ENCODE results near the gene GCSH. TPM values are rescaled to one million over a fixed set of nuclear protein-coding genes. Genes with fewer than 3 reads are reported as not detected.

GCSH gene
- total and polyA plus RNA-seq, 4 donors: 34.6 to 132 (median 55.0) TPM

- TF ChIP-seq CTCF (IDR thresholded peaks at IDR 0.05; ENCODE audit: low read depth, low read length, missing input control): no peak
- TF ChIP-seq GABPA (IDR thresholded peaks at IDR 0.05 in 1 of 2, conservative IDR thresholded peaks at IDR 0.05 in 1 of 2): no peak
- no peak for TF ChIP-seq FOXA2 (IDR thresholded peaks at IDR 0.05)
Observed at GRCh38 chr16:81053761-81054160, 42.4 kb downstream of the GCSH start (continued).

- Histone ChIP-seq H3K27ac (ENCODE audit: low read depth in 1 of 2, low read length in 2 of 2) (no peak overlapping the region), H3K9me3 (ENCODE audit: control insufficient read depth in 4 of 4, low read length in 3 of 4) (no peaks in the 10 kb centered on the region), H3K9ac (ENCODE audit: low read depth in 1 of 2, low read length in 2 of 2) (no peak overlapping the region), H3K4me1 (ENCODE audit: control insufficient read depth in 4 of 4, insufficient read depth in 4 of 4, low read length in 3 of 4) (no peaks in the 10 kb centered on the region), H3K27me3 (ENCODE audit: control insufficient read depth in 4 of 4, insufficient read depth in 4 of 4, low read length in 3 of 4) (no peaks in the 10 kb centered on the region), H3K36me3 (ENCODE audit: control insufficient read depth in 4 of 4, insufficient read depth in 3 of 4, low read depth in 1 of 4, low read length in 3 of 4) (peaks cover 5 to 43% (median 36%) of the 10 kb centered on the region in 4 donors), H3K4me3 (ENCODE audit: low read depth in 1 of 3, low read length in 3 of 3) (no peak overlapping the region)
- TF ChIP-seq JUND (IDR thresholded peaks at IDR 0.05) (no peak), REST (IDR thresholded peaks at IDR 0.05) (no peak), HNF4A (conservative IDR thresholded peaks at IDR 0.05) (no peak), EGR1 (IDR thresholded peaks at IDR 0.05; ENCODE audit: low read depth in 2 of 2) (no peak)
- 95% methylated on average over 2 of the region's 2 CpGs for WGBS
- no peak for DNase-seq (ENCODE audit: low spot score)
Observed at GRCh38 chr16:81042821-81043220, 53.4 kb downstream of the GCSH start.

GRCh38 chr16:81041696-81042095 is 54.5 kb downstream of the GCSH start:
- H3K9ac ChIP-seq (ENCODE audit: low read depth in 1 of 2, low read length in 2 of 2): no peak overlapping the region
- no peaks in the 10 kb centered on the region for H3K27me3 ChIP-seq (ENCODE audit: control insufficient read depth in 4 of 4, insufficient read depth in 4 of 4, low read length in 3 of 4)
- no peak overlapping the region for H3K4me3 ChIP-seq (ENCODE audit: low read depth in 1 of 3, low read length in 3 of 3)
- H3K27ac ChIP-seq (ENCODE audit: low read depth in 1 of 2, low read length in 2 of 2): no peak overlapping the region
- peaks cover 6 to 7% (median 7%) of the 10 kb centered on the region in 4 donors for H3K4me1 ChIP-seq (ENCODE audit: control insufficient read depth in 4 of 4, insufficient read depth in 4 of 4, low read length in 3 of 4)
- TF ChIP-seq YY1 (IDR thresholded peaks at IDR 0.05) (no peak), RAD21 (IDR thresholded peaks at IDR 0.05) (no peak), EGR1 (IDR thresholded peaks at IDR 0.05; ENCODE audit: low read depth in 2 of 2) (no peak), REST (IDR thresholded peaks at IDR 0.05) (no peak), HNF4G (IDR thresholded peaks at IDR 0.05) (no peak), FOXA2 (IDR thresholded peaks at IDR 0.05) (no peak)
- 96% methylated on average over 4 of the region's 4 CpGs for WGBS
- DNase-seq (ENCODE audit: low spot score): no peak
- no peaks in the 10 kb centered on the region for H3K9me3 ChIP-seq (ENCODE audit: control insufficient read depth in 4 of 4, low read length in 3 of 4)
- H3K36me3 ChIP-seq (ENCODE audit: control insufficient read depth in 4 of 4, insufficient read depth in 3 of 4, low read depth in 1 of 4, low read length in 3 of 4): peaks cover 5 to 43% (median 36%) of the 10 kb centered on the region in 4 donors
